DMS79 (cell line): ENCODE results near the gene DERA.
"Not testable (repeated sequence)": the region's sequence is repeated elsewhere in the genome, so short reads cannot be mapped to it uniquely, and the experiment has no call there.

Experiments used
- DNase-seq: peaks from one replicate; lab custom pipeline; 2025; lab: John Stamatoyannopoulos, UW

The DERA gene

DNA sequence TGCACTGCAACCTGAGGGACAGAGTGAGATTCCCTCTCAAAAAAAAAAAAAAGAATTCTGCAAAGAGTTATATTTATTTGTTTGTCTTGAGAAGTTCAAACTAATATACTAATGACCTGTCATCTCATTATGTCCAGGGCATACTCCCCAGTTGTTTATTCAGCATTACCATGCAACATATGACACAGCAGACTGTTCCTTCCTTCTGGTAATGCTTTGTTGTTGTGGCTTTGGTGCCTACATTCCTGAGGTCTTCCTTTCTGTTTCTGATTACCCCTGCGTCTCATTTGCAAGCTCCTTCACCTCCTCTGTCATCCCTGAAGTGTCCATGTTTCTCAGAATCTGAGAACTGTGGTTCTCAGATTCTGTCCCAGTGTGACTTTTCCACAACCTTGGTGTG is 55.3 kb downstream of the DERA start:
- no peak for DNase-seq

DNA sequence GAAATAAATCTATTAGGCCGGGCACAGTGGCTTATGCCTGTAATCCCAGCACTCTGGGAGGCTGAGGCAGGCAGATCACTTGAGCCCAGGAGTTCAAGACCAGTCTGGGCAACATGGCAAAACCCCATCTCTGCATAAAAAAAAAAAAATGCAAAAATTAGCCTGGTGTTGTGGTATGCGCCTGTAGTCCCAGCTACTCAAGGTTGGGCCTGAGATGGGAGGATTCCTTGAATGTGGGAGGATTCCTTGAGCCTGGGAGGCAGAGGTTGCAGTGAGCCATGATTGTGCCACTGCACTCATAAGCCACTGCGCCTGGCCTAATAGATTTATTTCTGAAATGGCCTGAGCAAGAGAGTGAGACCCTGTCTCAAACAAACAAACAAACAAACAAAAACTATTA is 55.9 kb downstream of the DERA start:
- not testable (repeated sequence) for DNase-seq

DNA sequence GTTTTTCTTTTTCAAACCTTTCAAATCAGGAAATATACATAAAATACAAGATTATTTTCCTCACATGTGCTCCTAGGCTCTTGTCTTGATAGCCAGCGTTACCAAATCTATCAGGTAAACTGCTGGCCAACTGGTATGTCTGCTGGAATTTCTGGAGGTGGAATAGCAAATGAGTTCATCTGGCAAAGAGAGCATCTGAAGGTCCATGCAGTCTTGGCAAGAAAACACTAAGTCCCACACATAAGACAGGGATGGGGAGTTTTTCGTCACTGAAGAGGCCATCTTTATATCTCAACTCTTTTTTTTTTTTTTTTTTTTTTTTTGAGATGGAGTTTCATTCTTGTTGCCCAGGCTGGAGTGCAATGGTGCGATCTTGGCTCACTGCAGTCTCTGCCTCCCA is 60.1 kb downstream of the DERA start:
- no peak for DNase-seq

DNA sequence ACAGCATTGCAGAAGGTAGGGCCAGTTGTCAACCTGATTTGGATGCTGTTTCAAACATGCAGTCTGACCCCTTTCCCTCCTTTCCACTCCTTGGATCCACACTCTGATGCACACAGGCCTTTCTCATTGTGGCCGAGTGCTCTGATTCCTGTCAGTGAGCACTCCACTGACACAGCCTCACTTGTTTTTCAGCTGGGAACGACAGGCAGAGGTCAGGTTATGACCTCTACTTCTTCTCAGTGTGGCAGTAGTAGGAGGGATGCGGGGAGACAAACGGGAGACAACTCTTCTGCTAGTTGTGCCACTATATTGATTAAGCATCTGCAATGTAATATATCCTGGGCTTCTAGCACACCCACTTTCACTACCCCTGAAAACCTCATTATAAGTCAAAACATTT is 61.8 kb downstream of the DERA start:
- no peak for DNase-seq

DNA sequence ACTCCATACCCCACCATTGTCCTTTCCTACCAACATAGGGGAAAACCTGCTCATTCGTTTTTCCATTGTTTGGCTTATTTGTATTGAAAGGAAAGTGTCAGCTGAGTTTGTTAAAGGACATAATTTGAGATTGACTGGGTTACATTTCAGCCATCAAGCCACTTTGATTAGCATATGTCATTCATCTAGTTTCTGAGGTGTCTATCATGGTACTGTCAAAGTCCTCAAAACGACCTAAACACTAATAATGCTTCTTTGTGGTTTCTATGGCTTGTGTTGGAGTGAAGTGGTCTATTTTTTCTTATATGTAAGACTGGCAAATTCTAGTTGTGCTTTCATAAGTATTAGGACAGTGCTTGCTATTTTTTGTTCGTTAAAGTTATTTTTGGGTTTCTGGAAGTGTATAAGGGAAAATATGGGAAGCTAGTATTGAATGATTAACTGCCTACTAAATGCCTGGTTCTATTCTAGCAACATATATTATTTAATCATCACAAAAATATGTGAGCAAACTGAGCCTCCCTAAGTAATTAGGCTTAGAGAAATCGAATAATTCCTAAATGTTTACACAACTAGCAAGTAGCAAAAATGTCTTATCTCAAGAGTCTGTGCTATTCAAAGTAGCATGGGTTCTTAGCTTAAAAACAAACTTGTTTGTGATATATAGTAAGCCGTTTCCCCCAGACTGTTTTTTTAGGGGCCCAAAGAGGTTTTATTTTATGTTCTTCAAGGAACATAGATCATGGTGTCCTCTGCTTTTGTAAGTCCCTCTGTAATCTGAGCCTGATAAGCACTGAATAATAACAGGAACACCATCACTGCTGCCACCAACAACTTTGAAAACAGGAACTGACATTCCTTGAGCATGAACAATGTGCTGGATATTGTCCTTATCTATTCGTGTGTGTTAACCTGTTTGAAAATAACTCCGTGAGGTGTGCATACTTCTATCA is 67.1 kb downstream of the DERA start:
- DNase-seq: no peak

- no peak for DNase-seq
Observed at GRCh38 chr12:15979096-15980092, 68.3 kb downstream of the DERA start.

DNA sequence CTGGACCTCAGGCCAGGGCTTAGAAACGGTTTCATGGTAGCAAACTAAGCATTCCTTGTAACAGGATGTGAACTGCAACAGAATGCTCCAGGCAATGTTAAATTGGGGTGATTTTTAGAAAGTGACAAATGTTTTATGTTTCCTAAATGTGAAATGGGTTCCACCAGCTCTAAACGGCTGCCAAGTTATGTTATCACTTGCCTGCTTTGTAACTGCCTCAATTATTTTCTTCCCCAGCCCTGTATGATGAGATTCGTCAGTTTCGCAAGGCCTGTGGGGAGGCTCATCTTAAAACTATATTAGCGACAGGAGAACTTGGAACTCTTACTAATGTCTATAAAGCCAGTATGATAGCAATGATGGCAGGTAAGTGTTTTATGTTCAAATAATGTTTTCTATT is 70.9 kb downstream of the DERA start:
- DNase-seq: no peak

DNA sequence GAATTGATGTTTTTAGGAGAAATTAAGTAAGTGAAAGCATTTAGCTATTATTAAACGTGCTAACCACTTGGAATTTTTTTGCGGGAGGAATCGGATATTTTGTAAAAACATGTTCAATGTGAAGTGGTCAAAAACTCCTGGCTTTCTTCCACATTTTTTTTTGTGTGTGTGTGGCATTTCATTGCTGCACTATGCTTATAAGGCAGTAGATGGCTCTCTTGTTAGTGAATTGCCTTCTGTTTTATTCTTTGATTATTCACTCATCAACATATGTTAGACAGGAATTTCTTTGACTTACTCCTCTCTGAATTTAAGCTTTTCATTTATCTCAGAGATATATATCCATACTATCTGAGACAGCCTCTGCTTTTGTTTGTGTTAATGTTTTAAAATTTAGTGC is 71.3 kb downstream of the DERA start:
- no peak for DNase-seq

- DNase-seq: no peak
Observed at GRCh38 chr12:15982921-15983320, 71.8 kb downstream of the DERA start.

DNA sequence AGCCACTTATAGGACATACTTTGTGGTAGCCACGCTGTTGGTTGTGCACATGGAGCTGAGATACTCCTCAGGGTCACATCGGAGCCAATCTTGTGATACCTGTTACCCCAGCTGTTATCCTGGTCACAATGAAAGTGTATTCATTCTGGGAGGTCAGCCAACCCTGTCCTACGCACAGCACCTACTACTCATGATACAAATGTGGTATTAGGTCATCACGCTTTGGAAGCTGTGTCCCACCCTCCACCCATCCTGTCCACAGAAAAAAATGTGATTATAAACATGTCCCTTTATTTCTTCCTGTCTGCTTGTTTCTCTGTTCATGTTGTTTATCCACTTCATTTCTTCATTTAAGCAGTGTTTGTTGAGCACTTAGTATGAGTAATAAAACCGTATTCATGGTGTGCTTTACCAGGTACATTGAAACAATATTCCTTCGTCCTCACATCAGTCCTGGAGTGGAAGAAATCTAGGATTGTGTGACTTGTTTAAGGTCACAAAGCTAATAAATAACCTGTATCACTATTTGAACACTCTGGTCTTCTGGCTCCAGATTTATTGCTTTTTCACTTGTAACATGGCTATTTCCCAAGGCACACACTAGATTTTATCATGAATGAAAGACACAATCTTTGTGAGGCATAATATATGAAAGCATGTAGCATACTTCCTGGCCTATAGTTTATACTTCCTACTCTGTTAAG is 73.1 kb downstream of the DERA start:
- no peak for DNase-seq

DNA sequence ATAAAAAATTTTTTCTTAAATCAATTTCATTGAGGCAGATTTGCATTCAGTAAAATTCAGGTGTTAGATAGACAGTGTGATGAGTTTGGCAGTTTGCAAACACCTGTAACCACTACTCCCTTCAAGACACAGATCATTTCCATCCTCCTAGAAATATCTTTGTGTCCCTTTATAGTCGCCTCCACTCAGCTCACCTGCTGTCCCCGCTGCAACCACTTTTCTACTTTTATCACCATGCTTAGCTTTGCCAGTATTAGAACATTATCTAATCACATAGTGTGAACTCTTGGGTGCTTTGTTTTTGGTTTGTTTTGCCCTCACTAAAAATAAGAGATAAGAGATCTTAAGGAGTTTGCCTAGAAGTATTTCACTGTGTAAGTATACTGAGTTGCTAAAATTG is 73.8 kb downstream of the DERA start:
- DNase-seq: no peak

DNA sequence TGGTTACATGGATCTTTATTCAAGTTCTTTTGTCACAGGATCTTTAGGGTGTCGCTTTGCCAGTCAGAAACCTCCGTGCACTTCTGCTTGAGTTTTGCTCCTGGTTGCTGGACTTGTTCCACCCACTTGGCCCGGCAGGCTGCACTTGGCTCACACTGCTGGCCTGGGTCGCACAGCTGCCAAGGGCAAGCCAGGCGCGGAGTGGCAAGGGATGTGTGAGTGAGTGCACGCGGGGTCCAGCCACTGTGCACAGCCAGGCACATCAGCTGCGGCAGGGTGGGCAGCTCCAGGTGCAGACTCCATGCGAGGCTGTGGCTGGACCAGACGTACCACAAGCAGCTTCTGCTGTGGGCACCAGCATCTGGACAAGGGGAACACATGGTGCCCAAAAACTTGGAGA is 76.6 kb downstream of the DERA start:
- DNase-seq: no peak

GRCh38 chr12:15988983-15989755 is 78.0 kb downstream of the DERA start:
- no peak for DNase-seq

GRCh38 chr12:15995801-15996200 is 84.7 kb downstream of the DERA start:
- DNase-seq: no peak

DNA sequence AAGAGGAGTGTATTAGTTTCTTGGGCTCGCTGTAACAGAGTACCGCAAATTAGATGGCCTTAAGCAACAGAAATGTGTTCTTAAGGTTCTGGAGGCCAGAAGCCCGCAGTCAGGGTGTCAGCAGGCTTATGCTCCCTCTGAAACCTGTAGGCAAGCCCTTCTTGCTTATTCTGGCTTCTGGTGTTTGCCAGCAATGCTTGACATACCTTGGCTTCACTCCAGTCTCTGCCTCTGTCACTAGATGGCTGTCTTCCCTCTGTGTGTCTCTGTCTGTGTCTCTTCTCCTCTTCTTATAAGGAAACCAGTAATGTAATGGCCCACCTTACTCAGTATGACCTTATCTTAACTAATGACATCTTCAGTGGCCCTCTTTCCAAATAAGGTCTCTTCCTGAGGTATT is 85.1 kb downstream of the DERA start:
- DNase-seq: no peak

GRCh38 chr12:15996948-15997347 is 85.8 kb downstream of the DERA start:
- DNase-seq: no peak

- no peak for DNase-seq
Observed at GRCh38 chr12:15997910-15998309, 86.8 kb downstream of the DERA start.

DNA sequence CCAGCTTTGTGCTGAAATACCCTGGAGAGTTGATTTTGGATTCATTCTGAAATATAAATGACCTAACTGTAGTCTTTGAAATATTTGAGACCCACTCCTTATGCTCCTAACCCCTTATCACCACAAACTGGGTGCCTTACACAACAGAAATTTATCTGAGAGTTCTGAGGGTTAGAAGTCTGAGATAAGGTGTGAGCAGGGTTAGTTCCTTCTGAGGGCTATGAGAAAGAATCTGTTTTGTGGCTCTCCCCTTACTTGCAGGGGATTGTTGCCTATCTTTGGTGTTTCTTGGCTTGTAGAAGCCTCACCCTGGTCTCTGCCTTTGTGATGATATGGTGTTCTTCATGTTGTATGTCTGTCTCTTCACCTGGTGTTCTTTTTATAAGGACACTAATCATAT is 91.7 kb downstream of the DERA start:
- no peak for DNase-seq

- no peak for DNase-seq
Observed at GRCh38 chr12:16003460-16003859, 92.3 kb downstream of the DERA start.

DNA sequence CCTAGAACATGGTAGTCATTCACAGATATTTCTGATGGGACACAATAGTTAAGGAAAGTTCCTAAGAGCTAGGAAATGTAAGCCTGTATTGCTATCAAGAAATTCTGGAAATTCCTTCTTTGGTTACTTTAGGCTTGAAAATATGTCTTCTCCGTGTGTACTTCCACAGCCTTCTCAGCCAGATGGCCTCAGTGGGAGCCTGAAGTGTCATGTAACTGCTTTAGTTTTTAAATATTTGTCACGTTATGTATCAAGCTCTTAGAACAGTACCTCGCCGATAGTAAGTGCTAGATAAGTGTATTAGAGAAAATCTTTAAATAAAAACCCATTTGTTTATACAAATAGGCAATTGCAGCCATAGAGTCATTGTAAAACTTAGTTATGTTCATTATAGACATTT is 95.6 kb downstream of the DERA start:
- no peak for DNase-seq

DNA sequence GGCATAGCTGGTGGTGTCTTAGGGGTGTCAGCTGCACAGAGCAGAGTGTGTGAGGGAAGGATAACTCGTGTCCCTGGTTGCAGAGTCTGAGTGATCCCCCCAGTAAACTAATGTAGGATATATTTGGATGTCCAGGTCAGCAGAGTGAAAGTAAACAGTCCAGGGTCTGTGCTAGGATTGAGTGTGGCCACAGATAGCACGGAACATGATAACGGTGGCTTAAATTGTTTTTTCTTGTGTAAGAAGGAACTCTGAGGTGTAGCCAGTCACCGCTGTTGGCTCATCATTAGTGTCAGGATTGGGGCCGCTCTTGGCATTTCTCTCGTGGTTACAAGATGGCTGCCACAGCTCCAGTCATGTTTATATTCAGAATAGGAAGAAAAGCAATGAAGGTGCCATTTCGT is 97.3 kb downstream of the DERA start:
- no peak for DNase-seq
